OCI-M2 (cell line): ENCODE results near the gene UBC.

Experiments
- DNase-seq: peaks from one replicate; lab custom pipeline; 2025; ENCODE audit not compliant: unreplicated experiment; lab: John Stamatoyannopoulos, UW

The UBC gene

DNA sequence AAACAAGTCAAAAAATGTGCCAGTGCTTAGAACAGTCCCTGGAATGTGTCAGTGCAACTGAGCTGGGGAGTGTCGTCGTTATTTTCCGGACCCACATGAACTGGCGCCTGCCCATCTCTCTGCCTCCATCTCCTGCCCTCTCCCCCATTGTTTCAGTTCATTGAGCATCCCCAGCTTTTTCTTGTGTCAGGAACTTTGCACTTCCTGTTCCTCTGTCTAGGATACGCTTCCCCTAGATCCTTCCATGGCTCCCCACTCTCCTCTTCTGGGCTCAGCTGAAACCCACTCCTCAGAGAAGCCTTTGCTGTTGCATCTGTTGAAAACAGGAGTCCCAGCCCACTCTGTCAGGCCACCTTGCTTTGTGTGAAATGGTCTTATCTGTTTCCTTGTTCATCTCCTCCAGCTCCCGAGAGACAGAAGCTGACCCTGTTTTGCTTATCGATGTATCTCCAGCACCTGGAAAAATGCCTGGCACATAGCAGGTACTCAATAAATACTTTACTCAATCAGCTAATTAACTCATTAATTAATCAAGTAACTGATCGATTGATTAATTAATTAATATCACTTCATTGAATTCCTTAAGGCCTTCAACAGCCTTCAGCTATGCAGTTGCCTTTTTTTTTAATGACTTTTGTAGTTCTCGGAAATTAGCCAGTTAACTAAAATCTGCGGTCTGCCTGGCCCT is 48.1 kb downstream of the UBC start:
- no peak for DNase-seq

DNA sequence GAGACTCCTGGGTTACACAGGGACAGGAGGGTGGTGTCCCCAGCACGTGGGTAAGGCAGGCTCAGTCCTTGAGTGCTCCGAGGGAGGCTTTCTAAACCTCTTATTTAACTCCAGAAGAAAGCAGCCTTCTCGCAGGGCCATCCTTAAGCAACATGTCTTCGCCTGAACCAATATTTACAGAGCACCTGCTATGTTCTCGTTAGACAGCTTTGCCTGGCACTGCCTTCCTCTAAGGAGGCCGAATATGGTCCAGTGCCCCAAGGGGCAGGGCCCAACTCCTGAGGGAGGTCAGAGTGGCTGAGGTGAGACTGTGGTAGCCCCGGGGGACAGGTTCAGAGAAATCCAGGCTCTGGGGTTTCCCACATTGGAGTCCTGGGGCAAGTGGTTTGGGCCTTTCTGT is 48.7 kb downstream of the UBC start:
- DNase-seq = no peak

DNA sequence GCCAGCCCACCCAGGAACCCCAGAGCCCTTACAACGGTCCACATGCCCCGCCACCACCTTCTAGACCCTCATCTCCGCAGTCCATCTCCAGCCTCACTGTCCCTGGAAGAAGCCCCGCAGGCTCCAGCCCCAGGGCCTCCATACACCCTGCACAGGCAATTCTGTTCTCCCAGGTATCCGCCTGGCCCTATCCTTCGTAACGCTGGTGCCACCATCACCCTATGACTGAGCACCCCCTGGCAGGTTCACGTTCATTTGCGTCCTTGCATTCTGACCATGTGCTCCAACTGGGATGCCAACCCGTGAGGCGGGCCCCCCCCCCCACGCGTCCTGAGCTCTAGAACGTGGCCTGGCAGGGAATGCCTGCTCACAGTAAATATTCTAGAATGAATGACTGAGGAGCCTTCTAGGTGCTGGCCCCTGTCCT is 50.1 kb downstream of the UBC start:
- no peak for DNase-seq

DNA sequence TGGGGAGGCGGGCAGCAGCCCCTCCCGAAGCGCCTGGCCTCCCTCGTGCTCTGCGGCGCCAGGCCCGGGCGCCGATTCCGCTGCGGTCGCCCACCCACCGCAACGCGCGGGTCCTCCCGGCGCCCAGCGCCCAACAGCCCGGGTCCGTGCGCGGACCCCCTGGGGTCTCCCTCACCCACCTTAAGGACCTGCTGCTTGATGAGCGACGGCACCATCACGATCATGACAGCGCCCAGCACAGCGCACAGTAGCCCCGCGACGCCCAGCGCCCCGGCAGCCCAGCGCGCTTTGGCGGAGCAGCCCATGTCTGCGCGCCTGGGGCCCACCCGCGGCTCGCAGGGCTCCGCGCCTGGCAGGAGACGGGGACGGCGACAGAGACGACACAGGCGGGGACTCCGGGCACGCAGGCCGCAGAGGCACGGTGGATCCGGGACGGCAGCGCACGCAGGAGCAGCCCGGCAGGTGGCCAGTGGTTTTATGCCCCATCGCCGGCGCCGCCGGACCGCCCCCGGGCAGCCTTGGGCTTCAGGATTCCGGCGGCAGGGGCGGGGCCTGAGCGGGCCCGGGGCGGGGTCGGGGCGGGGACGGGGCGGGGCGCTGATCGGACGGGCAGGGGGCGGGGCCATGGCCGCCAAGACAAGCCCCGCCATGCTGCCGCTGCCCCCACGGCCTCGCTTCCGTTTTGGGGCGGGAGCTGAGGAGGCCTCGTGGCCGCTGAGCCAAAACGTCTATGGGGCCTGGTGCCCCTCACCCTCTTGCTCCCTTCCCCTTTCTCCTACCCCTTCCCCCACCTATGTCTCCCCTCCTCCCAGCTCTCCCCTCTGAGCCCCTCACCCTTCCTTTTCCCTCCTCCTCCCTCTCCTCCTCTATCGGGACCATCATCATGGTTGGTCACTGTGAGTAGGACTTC is 50.8 kb downstream of the UBC start, which contains the start of gene SCARB1:
TSS of gene SCARB1 (minus strand) at position 449 of the 910 bp plus-strand sequence. CDS start at position 305, 144 bp downstream.
- no peak for DNase-seq

DNA sequence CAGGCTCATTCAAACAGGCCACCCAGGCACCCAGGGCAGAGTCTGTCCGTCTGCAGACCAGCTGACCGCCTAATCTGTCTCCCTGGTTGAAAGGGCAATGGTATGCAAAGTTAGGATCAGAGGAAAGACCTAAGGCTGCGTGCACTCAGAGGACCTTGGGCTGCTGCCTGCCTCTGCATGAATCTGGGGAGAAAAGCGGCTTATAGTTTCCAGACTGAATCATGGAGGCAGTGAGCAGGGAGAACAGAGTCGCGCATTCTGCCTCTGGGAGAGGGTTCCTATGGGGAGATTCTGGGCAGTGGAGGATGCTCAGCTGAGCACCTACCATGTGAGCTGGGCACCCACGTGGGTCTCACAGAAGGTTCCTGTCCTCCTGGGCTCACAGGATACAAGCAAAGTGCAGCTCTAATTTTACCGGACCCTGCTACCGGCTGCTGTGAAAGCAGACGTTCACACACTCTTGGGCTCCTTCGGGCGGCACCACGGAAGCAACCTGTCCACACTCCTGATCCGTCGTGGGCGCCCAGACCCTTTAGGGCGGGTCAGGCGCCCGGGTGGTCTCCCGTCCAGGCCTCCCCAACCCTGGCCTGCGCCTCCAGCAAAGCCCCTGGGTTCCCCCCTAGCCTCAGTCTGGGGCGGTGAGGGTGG is 51.6 kb downstream of the UBC start:
- no peak for DNase-seq

DNA sequence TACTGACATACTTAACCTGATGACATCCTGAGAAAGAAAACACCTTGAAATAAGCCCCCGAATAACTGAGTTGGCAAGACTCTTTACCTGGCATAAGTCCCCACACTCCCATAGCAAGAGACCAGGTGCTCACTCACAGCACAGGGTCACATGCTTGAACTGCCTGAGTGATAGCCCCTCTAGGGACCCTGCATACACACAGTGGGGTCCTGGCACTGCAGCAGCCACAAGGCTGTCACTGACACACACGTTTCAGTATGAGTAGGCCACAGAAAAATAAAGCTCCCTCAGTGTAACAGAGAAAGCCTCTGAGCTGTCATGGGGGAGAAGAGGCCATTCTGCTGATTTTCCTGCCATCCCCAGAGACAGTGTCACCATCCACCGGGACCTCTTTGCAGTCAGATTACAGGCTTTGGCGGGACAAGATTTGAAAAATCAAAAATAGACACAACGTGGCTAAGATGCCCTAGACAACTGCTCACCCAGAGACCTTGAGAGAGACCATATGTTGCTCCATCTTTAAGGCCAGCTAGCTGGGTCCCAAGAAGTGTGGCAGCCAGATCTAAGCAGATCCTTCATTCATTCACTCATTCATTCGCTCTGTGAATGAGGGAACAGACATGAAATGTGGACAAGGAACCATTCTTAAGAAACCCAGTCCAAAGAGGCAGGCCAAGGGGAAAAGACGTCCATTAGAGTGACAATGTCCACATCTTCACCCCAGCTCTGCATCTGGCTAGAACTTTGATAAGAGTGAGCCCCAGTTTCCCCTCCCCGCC is 52.4 kb downstream of the UBC start:
- no peak for DNase-seq
